Fibroblast of skin of left quadriceps (primary cell): ENCODE measurements around the gene CLDN22.

Experiments
- DNase-seq, 2 experiments: peaks; one replicate each; pipeline ENCODE4 v3.0.0-alpha.2; 2013; ENCODE audit warnings: low read depth in 2 of 2

Gene CLDN22

DNA sequence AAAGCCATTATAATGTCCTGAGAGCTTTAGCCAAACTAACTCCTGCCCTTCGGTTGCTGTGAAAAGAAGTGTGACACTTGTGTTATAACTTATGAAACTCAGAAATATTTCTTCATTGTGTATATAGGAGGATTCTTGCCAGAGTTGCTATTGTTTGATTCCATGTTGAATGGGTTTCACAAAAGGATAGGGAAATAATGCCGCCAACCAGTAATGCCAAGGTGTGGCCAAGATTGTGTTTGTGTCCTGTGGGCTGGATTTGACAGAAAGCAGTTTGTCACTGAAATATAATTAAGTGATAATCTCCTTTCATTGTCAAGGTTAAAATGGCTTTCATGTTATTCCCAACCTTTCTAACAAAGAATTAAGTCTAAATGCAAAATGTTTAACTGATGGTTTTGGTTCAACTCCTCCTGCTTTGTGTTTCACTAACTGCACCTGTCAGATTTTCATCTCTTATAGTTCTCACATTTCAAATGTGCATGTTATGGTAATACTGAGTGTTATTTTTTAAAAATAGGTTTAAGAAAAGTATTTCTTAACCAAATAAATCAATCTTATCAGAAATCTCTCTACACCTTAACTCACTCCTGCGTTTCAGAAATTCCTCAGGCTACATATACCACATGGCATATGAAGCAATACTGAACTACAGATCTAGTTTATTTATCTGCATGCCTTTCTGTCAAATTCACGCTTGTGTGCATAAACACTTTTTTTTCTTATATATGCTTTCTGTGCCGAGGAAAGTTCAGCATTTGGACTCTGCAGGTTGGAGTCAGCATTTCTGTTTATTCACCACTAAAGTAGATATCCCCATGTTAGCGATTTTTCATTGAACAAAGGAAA, at the start of gene CLDN22:
Gene CLDN22, minus strand, starts transcription at position 66 of the 849 bp plus-strand sequence. Its CDS starts 58 bp downstream, at position 8.
- no peak for DNase-seq

DNA sequence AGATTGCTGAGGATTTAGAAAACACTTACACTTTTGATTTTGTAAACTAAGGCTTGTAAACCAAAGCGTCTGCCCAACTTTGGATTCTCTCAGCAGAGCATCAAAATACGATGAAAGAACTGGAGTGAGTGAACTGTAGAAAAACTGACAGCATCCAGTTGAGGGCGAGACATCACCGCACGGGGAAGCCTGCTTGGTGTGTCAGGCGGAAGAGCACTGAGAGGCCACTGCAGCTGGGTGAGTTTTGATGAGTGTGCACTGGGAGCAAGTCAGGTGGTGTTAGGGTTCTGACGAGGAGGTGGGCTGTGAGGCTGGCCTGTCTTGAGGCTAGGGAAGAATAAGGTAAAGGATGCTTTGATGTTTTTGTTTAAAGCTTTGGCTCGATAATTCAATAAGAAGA, 49.0 kb upstream of the CLDN22 start:
- DNase-seq, result no peak

DNA sequence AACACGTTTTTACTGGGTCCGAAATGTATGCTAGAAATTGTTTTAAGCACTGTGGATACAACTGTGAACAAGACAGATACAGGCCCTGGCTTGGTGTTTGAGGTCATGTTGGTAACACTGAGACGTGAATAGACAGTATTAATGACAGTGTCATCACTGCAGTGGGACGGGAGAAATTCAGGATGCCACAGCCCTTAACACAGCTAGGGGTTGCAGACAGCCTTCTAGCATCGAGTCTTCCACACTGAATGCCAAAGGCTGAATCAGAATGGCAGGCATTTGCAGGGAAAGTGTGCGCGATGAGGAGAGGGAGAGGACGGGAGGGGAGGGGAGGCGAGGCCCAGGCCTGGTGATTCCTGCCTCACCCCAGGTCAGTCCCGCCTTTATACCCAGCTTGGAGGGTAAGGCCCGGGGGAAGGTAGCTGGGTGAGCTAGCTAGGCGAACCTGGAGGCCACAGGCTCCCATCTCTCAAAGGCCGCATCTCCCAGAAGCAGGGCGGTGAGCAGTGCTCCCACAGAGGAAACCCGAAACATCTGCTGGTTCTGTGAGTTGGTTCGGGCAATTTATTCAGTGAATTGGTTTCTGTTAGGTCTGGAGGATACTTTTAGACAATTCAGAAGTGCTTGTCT, 46.2 kb upstream of the CLDN22 start:
- no peak for DNase-seq

DNA sequence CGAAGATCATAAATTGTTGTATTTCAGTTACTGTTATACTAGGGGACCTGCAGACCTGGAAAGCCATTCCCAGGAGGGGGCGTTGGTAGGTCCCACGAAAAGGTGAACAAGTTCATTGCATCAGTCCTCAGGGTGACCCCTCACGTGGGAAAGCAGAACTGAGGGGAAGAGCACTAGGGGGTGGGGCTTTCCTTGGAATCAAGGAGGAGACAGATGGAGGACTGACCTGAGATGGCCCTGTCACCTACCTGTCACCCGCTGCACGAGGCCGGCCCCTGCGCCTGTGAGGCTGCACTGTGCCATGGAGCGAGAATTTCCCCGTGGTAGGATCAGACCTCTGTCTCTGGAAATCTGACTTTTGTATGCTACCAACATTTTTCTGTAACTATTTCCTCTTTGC, 43.9 kb upstream of the CLDN22 start:
- no peak for DNase-seq

DNA sequence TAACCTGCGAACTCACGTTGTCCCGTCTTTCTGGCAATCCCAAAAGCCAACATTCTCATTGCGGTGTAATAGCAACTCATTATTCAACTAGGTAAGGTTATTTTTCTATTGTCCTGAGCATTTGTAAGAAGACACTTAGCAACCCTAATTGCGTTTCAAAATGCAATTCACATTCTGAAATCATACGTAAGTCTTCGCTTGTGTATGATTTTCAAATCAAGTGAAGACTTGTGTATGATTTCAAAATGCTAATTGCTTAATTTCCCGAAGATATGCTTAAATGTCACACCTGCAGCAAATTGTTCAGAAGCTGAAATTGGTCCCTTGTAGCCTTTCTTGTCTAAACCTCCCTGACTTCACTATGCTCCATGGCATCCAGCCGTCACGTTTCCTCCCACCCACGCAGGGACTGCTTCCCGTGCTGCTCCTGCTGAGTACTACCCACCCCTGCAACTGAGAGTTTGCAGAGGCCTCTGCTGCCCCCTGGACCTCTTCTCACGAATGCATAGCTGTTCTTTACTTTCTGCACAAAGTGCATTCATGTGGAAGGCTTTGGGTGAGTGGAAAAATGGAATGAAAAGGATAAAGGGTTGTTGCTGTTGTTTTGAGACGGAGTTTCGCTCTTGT, 43.0 kb upstream of the CLDN22 start:
- DNase-seq, result no peak

DNA sequence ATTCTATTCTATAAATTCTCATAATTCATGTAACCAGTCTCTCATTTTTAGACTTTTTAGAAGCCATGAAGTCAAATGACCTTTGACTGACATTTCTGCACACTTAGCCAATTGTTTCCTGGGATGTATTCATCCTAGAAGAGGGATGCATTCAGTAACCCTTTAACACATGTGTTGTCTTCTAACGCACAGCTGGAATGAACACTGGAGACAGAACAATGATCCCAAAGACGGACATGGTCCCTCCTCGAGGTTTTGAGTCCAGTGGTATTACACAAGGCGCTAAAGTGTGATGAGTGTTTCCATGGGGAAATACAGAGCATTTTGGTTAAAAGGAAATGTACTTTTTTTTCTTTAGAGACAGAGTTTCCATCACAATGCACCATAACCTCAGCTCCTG, 42.0 kb upstream of the CLDN22 start:
- no peak for DNase-seq

DNA sequence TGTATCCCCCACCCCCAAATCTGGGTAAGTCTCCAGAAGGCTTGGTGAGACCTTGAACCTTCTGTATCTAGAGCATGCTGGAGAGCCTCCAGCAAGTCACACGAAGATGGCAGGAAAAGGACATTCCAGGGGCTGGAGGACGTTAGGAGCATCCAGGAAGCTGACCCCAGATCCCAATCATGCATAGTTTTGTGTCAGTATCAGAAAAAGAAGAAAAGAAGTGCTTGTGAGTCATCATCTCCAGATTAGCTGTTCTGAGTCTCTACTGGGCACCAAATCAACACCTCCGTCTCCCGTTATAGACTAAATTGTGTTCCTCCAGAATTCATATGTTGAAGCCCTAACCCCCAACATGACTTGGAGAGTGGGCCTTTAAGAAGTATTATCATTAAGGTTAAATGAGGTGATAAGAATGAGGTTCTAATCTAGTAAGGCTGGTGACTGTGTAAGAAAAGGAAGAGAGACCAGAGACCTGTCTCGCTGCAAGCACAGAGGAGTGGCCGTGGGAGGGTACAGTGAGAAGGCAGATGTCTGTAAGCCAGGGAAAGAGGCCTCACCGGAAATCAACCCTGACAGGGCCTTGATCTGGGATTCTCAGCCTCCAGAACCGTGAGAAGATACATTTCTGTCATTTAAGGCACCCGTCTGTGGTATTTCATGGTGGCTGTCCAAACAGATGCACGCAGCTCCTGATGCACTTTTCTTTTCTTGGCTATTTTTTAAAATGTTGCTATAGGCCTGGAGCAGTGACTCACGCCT, 40.3 kb upstream of the CLDN22 start:
- peak in 1 of 2 experiments; percentile 29 for DNase-seq

DNA sequence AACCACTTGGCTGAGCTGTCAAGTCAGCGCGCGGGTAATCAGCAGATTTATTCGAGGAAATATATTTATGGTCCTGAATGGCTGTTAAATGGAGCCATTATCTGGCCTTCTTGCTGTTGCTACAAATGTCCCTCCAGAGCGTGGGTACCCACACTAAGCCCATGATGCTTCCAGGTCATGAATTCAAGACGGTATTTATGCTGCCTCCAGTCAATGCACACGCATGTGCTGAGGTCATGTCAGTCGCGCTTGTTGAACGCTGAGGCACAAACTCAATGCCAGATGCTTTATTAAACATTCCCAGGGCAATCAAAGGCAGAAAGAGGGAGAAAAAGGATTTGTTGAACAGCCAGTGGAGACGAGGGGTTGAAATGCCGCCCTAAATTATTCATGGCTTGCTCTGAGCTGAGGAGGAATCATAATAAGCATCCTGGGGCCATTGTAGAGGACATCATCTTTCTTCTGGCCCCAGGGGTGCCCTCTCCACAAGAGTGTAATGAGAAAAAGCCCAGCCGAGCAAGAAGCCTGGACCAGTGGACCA, 38.2 kb upstream of the CLDN22 start:
- no peak for DNase-seq

DNA sequence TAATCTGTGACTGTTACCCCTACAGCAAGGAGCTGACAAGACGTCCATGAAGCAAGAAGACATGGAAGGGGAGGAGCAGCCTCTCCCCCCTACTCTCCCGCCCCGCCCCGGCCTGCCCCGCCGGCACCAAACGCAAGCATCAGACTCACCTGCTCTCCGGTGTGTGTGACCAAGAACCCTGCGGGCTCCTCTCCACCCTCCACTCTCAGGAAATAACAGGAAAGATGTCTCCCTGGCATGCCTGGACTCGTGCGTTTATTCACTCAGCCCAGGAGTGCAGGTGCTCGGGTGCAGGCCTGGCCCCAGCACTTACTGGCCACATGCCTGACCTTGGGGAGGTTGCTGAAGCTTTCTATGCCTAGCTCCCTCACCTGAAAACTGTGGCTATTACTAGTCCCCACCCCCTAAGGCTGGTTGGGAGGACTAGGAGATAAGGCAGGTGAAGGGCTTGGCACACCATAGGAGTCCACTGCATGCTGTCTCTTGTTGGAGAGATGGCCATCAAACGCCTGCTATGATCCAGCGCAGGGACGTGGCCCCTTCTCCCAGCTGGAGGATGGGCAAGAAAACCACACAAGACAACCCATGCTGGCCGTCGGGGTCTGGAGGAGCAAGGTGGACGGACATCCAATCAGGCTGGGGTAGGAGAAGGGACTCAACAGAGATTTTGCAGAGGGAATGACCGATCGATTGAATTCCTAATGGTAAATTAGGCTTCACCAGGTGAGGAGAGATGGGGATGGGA, 37.0 kb upstream of the CLDN22 start:
- no peak for DNase-seq

DNA sequence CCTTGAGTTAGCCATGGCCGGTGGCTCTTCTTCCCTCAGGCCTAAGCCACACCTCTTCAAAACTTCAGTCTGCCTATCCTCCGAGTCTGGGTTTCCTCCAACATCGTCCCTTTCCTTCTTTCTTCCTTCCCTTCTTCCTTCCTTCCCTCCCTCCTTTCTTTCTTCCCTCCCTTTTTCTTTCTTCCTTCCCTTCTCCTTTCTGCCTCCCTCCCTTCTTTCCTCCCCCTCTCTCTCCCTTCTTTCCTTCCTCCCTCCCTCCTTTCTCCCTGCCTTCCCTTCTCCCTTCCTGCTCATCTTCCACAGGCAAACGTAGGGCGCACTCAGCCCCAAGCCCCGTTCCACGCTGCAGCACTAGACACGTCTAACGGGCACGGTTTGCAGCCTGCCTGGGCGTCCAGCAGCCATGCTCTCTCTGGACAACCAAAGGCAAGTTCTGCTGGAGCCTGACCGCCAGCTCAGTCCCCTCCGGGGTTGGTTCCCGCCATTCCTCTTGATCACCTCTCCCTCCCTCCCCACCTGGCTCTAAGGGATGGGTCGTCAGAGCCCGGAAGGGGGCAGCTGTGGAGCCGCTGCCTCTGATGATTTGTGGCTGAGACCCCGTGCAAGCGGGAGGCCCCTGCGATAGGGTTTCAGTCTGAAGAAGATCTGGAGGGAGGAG, 36.2 kb upstream of the CLDN22 start:
- no peak for DNase-seq

DNA sequence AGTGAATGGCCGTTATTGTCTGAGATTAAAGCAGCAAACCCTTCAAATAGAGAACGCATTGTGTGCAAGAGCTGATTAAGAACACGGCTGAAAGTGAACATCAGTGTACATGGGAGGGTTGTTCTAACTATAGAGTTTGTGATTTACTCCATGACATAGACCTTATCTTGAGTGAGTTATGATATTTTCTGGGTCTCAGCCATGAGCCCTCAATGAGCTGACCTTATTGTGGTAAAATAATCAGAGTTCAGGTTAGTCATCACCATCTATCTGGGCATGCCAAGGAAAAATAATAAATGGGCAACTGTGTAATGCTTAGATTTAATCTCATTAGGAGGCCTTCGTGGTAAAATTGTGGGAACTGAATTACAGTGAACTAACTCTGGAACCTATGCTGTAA, 35.3 kb upstream of the CLDN22 start:
- peak; percentile 53 to 60 for DNase-seq

DNA sequence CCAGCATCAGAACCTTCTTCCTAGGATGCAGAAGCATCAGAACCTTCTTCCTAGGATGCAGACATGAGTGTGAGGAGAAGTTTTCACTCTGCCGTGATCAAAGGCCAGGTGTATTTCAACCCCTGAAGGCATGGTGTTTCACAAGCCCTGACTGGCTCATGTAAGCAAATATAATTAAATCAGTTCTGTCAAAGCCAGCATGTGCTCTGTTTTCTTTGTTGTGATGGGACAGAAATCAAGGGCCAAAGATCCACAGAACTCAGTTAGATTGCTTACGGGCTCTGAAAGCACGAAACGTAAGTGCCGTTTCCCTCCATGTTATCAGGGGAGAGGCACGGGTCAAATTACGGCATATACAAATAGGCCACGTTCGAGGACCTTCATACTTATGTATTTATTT, 34.1 kb upstream of the CLDN22 start:
- no peak for DNase-seq

DNA sequence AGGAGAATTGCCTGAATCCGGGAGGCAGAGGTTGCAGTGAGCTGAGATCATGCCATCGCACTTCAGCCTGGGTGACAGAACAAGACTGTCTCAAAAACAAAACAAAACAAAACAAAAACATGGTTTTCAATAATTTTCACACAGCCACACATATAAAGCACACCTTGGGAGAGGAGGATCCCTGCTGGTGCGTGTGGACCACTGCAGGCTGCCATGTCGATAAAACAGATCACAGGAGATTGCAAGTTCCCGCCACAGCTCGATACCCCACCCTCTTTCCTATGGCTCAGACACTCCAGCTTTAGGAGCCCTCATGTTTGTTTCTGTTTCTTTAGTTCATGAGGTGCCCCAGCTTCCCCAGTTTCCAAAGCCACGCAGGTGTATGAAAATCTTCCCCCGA, 33.5 kb upstream of the CLDN22 start:
- no peak for DNase-seq

DNA sequence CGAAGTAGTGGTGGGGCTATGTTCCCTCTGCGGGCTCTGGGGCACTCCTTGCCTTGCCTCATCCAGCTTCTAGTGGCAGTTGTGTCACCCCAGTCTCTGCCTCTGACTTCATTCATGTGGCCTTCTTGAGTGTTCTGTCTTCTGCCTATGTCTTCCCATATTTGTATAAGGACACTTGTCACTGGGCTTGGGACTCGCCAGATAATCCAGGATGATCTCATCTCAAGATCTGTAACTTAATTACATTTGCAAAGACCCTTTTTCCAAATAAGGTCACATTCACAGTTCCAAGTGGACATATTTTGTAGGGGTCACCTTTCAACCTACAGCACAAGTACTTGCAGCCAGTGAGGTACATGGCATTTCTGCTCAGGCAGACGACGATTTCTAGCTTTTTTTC, 32.5 kb upstream of the CLDN22 start:
- no peak for DNase-seq

DNA sequence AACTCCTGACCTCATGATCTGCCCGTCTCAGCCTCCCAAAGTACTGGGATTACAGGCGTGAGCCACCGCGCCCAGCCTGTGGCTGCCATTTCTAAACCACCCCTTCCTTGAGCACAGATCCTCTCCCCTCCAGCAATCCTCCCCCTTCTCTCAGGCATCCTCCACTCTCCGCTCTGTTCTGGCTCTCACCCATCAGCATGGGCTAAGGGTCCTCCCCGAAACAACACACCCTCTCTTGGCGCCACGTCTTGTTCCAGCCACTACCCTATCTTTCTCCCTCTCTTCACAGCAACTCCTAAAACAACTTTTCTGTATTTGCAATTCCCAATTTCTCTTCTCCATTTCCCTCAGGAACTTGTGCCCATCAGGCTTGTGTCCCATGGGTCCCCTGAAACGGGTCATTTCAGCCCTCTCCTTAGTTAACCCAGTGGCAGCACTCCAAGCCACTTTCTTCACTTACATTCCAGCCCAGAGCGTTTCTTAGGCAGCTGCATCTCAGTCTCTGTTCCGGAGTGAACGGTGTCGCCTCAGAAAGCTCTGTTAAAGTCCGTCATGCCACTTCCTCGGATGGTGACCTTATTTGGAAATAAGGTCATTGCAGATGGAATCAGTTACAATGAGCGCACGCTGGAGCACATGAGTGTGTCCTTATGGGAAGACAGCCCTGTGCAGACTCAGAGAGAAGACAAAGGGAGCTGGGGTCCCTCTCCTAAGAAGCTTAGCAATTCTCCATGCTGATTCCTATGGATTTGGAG, 30.4 kb upstream of the CLDN22 start:
- peak; percentile 28 to 32 for DNase-seq

DNA sequence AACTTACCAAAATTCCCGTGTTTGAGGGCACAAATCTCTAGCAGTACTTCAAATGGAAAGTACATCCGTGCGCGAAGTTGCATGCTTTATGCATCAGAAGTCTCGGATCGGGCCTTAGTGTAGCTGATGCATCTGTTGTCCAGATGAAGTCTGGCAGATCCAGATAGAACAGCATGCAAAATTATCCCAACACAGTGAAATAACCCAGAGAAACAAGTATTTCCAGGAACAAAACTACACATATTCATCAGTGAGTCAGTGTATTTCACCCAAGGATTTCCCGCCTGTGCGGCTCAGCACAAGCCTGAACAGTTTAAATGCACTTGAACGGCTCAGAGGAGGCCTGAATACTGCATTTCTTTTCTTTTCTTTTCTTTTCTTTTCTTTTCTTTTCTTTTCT, 29.6 kb upstream of the CLDN22 start:
- peak; percentile 93 to 94 for DNase-seq

DNA sequence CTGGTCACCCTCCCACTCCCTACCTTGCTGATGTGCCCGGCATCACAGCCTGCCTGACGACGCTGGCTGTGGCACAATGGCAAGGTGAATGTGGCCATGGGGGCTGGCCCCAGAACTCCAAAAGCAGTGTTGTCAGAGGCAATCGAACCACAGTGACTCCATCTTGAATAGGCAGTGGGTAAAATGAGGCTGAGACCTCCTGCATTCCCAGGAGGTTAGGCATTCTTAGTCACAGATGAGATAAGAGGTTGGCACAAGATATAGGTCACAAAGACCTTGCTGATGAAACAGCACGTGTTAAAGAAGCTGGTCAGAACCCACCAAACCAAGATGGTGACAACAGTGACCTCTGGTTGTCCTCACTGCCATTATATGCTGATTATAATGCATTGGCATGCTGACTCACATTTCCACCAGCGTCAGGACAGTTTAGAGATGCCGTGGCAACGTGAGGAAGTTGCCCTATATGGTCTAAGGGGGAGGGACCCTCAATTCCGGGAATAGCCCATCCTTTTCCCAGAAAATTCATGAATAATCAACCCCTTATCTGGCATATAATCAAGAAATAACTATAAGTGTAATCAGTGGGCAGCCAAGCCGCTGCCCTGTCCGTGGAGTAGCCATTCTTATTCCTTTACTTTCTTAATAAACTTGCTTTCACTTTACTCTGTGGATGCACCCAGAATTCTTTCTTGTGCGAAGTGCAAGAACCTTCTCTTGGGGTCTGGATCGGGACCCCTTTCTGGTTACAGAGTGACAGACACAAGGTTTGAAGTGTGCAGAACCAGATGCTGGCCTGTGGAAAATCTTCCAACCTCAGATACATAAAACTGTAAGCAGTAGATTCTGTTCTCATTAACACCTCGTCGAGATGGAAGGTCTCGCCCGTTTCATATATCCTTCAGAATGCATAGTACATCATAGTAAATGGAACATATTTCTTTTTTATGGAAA, 28.9 kb upstream of the CLDN22 start:
- peak; percentile 97 for DNase-seq

DNA sequence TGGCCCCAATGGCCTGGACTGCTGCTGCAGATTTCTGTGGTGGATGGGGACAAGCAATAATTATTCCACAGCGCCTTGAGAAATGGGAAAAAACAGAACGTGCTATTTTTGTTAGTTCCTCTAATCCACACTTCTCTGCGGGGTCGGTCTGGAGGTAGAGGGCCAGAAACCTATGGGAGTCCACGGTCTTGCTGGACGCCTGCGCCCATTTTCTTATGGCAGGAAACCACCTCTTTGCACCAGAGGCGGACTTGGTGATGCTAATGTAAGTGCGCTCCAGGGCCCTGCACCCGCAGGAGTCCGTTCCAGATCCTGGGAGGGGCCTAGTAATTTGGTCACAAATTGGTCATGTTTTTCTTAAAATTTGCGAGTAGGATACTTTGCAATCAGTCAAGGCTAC, 28.1 kb upstream of the CLDN22 start:
- no peak for DNase-seq

DNA sequence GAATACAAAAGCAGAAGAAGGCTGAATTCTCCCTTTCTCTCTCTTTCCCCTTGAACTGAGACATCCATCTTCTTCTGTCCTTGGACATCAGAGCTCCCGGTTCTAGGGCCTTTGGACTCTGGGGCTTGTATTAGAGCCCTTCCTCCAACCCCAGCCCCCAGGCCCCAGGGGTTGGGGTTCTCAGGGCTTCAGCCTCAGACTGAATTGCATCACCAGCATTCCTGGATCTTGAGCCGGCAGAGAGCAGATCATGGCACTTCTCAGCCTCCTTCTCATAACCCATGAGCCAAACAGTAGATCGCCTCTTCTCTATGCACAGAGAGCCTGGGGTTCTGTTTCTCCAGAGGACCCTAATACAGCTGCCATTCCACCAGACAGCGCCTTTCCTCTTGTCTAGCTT, 27.5 kb upstream of the CLDN22 start:
- no peak for DNase-seq
